AG09309 (cell line): ENCODE data around the gene PXMP2.

ENCODE experiments used
- DNase-seq: peaks from one replicate; pipeline ENCODE4 v3.0.0-alpha.2; 2010; ENCODE audit warnings: low read depth
- H3K4me3 ChIP-seq: 2 replicates; pipeline ENCODE4 v1.5.1; 2011; ENCODE audit warnings: mild to moderate bottlenecking, low read depth, low read length, moderate library complexity; ENCODE audit not compliant: control insufficient read depth
- CTCF ChIP-seq: IDR thresholded peaks from 2 replicates; pipeline ENCODE4 v1.5.1; 2011; ENCODE audit warnings: mild to moderate bottlenecking, low read depth, low read length, inconsistent platforms; ENCODE audit not compliant: insufficient read depth, control insufficient read depth; ENCODE audit errors: missing control alignments

Gene PXMP2

GRCh38 chr12:132665149-132665491 lies 22.3 kb upstream of the PXMP2 start:
- TF ChIP-seq CTCF: no peak
- DNase-seq: no peak
- no peak overlapping the region for H3K4me3 ChIP-seq

GRCh38 chr12:132665794-132666193 lies 21.6 kb upstream of the PXMP2 start:
- no peak for TF ChIP-seq CTCF
- H3K4me3 ChIP-seq: no peak overlapping the region
- no peak for DNase-seq

- no peak for DNase-seq
- no peak overlapping the region for H3K4me3 ChIP-seq
- TF ChIP-seq CTCF: no peak
These were observed 18.9 kb upstream of the PXMP2 start for GRCh38 chr12:132668191-132669088.

- no peak for DNase-seq
- no peak overlapping the region for H3K4me3 ChIP-seq
- no peak for TF ChIP-seq CTCF
These were observed 18.1 kb upstream of the PXMP2 start for GRCh38 chr12:132669166-132669879.

- H3K4me3 ChIP-seq: no peak overlapping the region
- no peak for TF ChIP-seq CTCF
- DNase-seq: no peak
These were observed 15.3 kb upstream of the PXMP2 start for GRCh38 chr12:132672116-132672515.

- H3K4me3 ChIP-seq: no peak overlapping the region
- no peak for TF ChIP-seq CTCF
- no peak for DNase-seq
These were observed 14.7 kb upstream of the PXMP2 start for GRCh38 chr12:132672678-132673077.
